Neural cell (in vitro differentiated cells): Measurements from ENCODE around the gene RXFP4.

ENCODE experiments used
- CTCF ChIP-seq: fragments of 450-650 bp; IDR thresholded peaks from 2 replicates; pipeline ENCODE4 v1.5.1; 2014; ENCODE audit warnings: antibody characterized with exemption, mild to moderate bottlenecking, moderate library complexity; ENCODE audit not compliant: poor library complexity, severe bottlenecking
- EP300 ChIP-seq: fragments of 450-650 bp; conservative IDR thresholded peaks from 2 replicates; pipeline ENCODE4 v1.6.1; 2014; ENCODE audit warnings: antibody characterized with exemption, mild to moderate bottlenecking, moderate library complexity; ENCODE audit not compliant: poor library complexity, severe bottlenecking
- EZH2 ChIP-seq: fragments of 200-600, 300-800 bp; shearing (Covaris generic), sonication (generic); IDR thresholded peaks from 2 replicates; pipeline ENCODE4 v1.6.1; 2014; ENCODE audit warnings: antibody characterized with exemption, low read length, borderline replicate concordance, mild to moderate bottlenecking; ENCODE audit not compliant: insufficient read depth, poor library complexity, severe bottlenecking
- MXI1 ChIP-seq: fragments of 450-650 bp; conservative IDR thresholded peaks from 2 replicates; pipeline ENCODE4 v1.6.1; 2014; ENCODE audit warnings: antibody characterized with exemption, mild to moderate bottlenecking; ENCODE audit not compliant: poor library complexity, severe bottlenecking
- POLR2AphosphoS5 ChIP-seq: IDR thresholded peaks from 2 replicates; pipeline ENCODE4 v1.6.1; 2012
- RAD21 ChIP-seq: fragments of 450-650 bp; conservative IDR thresholded peaks from 2 replicates; pipeline ENCODE4 v1.6.1; 2014; ENCODE audit warnings: antibody characterized with exemption, mild to moderate bottlenecking, moderate library complexity
- REST ChIP-seq: IDR thresholded peaks from 2 replicates; pipeline ENCODE4 v1.6.1; 2012; ENCODE audit warnings: borderline replicate concordance
- SMC3 ChIP-seq: fragments of 450-650 bp; conservative IDR thresholded peaks from 2 replicates; pipeline ENCODE4 v1.6.1; 2014; ENCODE audit warnings: antibody characterized with exemption, mild to moderate bottlenecking, moderate library complexity; ENCODE audit not compliant: poor library complexity

- TF ChIP-seq CTCF (no peak), EZH2 (no peak), REST (no peak), MXI1 (no peak), POLR2AphosphoS5 (no peak), SMC3 (no peak), RAD21 (no peak), EP300 (no peak)
Observed at GRCh38 chr1:155968051-155968400, 26.6 kb downstream of the RXFP4 start.
